T-helper 9 cell (primary cell): ENCODE data around the gene ABCF2.

Experiments
- DNase-seq: peaks from one replicate; pipeline ENCODE4 v3.0.0-alpha.2; 2020

The ABCF2 gene

GRCh38 chr7:151240942-151241754 is 14.1 kb upstream of the ABCF2 start:
- DNase-seq, result no peak

DNA sequence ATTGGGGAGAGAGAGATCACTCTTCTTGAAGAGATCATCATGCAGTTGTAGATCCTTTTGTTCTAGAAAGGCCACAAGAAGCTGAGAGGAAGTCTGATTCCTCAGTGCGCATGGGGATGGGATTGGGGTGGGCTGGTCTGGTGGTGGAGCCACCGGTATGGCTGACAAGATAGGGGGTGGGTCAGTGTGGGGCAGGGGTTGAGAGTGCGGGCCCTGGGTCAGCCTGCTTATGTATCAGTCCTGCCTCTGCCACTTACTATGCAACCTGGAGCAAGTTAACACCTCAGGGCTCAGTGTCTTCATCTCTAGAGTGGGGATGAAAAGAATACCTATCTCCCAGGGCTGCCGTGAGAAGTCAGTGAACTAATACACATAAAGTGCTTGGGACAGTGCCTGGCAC is 13.5 kb upstream of the ABCF2 start:
- no peak for DNase-seq

DNA sequence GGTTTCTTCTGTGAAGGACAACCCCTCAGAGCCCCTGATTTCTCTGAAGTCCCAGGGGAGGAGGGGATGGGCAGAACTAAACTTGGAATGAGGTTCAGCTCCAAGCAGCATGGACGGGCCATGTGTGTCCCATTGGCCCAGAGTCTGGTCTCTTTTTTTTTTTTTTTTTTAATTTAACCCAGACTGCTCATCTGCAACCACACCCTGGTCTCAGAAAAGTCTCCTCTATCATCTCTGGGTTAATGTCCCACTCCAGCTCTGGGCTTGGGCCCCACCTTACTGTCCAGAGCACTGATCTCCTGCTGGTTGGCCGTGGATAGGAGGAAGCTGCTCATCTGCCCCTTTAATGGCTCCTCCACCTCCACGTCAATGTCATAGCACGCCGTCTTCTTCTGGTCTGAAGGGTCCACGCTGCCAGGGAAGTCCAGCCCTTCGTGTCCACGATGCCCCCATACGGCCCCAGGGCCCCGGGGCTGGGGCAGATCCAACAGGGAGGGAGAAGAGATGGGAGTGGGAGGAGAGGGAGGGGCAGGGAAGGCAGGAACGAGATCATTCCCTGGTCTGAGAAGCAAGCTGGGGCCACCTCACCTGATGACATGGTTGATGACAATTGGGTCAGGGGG is 12.9 kb upstream of the ABCF2 start:
- DNase-seq, result no peak

GRCh38 chr7:151238924-151239836 is 12.2 kb upstream of the ABCF2 start:
- DNase-seq, result no peak

DNA sequence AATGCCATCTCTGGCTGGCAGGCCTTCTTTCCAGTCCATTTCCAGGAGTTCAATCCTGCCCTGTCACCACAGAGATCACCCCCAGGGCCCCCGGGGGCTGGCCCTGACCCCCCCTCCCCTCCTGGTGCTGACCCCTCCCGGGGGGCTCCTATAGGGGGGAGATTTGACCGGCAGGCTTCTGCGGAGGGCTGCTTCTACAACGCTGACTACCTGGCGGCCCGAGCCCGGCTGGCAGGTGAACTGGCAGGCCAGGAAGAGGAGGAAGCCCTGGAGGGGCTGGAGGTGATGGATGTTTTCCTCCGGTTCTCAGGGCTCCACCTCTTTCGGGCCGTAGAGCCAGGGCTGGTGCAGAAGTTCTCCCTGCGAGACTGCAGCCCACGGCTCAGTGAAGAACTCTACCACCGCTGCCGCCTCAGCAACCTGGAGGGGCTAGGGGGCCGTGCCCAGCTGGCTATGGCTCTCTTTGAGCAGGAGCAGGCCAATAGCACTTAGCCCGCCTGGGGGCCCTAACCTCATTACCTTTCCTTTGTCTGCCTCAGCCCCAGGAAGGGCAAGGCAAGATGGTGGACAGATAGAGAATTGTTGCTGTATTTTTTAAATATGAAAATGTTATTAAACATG is 11.3 kb upstream of the ABCF2 start:
- DNase-seq, result no peak

DNA sequence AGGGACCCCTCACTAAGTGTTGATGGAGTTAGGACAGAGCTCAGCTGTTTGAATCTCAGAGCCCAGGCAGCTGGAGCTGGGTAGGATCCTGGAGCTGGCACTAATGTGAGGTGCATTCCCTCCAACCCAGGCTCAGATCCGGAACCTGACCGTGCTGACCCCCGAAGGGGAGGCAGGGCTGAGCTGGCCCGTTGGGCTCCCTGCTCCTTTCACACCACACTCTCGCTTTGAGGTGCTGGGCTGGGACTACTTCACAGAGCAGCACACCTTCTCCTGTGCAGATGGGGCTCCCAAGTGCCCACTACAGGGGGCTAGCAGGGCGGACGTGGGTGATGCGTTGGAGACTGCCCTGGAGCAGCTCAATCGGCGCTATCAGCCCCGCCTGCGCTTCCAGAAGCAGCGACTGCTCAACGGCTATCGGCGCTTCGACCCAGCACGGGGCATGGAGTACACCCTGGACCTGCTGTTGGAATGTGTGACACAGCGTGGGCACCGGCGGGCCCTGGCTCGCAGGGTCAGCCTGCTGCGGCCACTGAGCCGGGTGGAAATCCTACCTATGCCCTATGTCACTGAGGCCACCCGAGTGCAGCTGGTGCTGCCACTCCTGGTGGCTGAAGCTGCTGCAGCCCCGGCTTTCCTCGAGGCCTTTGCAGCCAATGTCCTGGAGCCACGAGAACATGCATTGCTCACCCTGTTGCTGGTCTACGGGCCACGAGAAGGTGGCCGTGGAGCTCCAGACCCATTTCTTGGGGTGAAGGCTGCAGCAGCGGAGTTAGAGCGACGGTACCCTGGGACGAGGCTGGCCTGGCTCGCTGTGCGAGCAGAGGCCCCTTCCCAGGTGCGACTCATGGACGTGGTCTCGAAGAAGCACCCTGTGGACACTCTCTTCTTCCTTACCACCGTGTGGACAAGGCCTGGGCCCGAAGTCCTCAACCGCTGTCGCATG is 10.5 kb upstream of the ABCF2 start:
- DNase-seq, result no peak

DNA sequence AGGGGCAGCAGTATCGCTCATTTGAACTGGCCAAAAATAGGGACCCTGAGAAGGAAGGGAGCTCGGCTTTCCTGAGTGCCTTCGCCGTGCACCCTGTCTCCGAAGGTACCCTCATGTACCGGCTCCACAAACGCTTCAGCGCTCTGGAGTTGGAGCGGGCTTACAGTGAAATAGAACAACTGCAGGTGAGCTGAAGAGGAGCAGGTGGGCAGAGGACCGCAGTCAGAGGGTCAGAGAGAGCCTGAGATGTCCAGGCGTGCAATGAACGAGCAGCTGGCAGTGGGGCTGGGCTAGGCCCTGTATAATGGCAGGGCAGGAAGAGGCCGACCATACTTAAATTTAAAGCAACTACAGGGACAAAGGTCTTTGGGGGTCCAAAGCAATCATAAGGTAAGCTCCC is 9.4 kb upstream of the ABCF2 start:
- no peak for DNase-seq

DNA sequence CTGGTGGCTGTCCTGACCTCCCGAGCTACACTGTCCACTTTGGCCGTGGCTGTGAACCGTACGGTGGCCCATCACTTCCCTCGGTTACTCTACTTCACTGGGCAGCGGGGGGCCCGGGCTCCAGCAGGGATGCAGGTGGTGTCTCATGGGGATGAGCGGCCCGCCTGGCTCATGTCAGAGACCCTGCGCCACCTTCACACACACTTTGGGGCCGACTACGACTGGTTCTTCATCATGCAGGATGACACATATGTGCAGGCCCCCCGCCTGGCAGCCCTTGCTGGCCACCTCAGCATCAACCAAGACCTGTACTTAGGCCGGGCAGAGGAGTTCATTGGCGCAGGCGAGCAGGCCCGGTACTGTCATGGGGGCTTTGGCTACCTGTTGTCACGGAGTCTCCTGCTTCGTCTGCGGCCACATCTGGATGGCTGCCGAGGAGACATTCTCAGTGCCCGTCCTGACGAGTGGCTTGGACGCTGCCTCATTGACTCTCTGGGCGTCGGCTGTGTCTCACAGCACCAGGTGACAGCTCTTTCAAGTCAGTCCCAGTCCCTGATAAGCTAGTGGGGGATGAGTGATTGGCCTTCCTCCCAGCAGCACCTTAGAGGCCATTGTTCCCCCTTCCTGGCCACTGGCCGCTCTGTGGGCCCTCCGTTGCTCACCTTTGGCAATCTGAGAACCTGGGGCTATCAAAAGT is 8.2 kb upstream of the ABCF2 start:
- no peak for DNase-seq

- no peak for DNase-seq
Observed at GRCh38 chr7:151233804-151234203, 6.8 kb upstream of the ABCF2 start.

DNA sequence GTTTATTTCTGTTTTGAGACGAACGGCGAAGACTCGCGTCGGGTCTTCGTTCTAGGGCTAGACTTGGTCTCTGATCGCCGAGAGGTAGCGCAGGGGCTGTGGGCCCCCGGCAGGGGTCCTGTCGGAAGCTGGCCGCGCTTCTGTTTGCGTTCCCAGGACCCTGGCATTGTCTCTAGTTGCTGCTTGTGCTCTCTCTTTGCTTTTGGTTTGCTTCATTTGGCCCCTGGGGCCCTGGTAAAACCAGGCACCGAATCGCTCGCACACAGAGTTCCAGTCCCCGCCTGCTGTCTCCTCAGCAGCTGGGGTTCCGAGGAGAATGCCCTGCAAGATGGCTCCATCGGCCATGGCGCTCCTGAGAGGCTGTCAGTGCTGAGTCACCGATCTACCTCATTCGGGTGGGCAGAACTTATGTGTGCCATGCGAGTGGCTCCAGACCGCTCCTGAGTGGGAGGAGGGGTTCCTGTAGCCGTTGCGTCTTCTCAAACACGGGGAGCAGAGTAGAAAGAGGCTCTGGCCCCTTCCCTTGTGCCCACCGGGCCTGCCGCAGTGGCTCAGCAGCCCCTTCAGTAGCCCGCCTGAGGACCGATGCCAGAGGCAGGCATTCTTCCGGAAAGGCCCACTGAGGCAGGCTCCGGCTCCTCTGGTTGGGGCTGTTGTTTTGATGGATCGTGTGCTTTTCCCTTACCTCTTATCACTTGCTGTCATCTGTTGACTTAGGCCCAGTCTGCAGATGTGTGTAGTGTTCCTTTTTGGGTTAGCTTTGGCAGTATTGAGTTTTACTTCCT is 6.1 kb upstream of the ABCF2 start:
- peak; percentile 54 for DNase-seq

DNA sequence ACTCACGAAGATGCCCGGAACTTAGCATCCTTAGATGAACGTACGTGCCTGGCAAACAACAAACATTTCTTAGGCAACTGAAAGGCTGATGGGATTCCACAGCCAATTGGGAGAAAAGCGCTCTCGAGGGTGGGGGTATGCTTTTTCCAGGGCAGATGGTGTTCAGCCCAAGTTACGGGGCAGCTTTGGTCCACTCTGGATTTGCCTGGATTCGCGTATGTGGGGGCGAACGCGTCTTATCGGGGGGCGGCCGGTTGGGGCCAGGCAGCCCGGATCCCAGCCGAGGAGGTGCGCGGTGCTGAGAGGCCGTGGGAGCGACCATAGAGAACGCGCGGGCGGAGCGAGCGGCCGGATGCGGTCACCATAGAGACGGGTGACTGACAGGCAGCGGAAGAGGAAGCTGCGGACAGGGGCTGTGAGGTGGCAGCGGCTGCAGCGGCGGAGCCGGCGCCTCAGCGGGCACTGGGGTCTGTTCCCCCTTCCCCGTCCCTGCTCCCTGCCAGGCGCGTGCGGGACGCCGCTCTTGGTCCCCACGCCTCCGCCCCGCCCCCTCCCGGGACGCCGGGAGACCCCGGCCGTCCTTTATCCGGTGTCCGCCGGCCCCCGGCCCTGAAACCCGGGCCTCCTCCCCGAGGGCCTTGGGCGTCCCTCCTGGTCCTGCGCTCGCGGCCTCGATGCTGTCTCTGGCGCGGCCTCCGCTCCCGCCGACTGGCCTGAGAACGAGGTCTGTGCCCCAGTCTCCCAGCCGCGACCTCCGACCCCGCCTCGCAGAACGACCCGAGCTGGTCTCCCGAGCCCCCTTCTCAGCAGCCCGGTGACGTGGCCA is 5.3 kb upstream of the ABCF2 start, which contains the start of gene CHPF2:
CHPF2 (plus strand) TSS at position 393 of the 826 bp plus-strand sequence. CDS start 1,529 bp downstream, outside the sequence.
- peak; percentile 84 for DNase-seq

DNA sequence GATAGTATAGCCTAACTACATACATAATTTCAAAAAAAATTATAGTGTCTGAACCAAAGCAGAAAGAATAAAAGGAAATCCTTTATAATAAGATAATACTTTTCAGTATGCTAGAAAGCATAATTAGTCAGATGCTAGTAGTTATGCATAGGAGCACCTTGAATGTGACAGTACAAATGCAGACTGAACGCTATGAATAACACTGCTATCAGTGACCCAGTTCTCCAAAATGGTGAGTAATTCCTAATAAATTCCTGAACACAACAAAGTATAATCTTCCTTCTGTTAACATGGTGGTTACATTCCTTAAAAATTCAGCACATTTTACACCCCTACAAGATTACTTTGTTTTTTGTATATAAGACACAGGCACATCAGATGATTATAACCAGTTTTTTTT is 4.1 kb upstream of the ABCF2 start:
- DNase-seq, result no peak

DNA sequence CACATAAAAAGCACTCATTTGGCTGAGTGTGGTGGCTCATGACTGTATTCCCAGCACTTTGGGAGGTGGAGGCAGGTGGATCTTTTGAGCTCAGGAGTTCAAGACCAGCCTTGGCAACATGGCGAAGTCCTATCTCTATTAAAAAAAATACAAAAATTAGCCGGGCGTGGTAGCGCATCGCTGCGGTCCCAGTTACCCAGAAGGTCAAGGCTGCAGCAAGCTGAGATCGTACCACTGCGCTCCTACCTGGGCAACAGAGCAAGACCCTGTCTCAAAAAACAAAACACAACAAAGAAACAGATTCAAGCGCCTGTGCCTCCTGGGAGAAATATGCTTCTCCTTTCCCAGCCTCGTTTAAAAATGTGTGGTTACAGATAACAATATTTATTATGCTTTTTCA is 2.2 kb upstream of the ABCF2 start:
- DNase-seq, result no peak

DNA sequence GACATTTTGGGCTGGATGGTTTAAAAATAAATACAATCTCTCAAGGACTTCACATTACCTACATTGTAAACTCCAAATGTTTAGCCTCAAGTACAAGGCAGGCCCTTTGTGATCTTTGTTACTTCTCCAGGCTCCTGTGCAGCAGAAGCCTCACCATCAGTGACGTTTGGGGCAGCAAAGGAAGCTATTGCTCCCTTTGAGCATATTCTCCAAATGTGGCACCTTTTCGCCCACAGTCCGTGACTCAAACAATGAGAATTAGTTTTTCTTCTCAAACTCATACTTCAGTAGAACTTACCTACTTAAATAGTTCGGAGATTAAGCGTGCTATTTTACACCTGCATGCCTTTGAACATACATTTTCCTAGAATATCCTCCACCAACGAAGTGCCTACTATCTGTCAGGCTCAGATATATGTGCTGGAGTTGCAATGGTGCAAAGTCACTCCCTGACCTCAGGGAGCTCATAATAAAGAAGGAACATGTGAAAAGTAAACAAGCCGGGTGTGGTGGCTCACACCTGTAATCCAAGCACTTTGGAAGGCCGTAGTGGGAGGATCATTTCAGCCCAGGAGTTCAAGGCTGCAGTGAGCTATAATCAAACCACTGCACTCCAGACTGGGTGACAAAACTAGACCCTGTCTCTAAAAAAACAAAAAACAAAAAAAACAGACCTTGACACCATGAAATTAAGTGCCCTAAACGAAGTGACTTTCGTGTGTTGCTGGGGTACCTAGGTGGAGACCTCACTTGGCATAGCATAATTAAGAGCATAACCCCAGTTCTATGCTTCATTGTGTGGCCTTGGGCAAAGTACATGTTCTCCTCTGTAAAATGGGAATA is 1.2 kb upstream of the ABCF2 start:
- no peak for DNase-seq

DNA sequence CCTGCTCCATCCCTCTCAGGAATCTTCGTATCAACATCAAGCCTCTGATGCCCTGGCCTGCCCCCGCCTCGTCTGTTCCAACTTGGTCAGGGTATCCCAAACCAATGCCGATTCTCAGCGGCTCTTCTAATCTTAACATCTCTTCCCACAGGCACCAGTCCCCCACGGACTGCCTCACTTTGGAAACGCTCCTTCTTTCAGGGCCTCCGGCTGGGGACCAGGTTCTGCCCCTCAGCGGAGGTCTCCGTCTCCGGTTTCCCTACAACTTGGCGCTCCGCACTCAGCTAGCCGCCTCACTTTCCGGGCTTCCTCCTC is 488 bp downstream of the ABCF2 start:
- no peak for DNase-seq

DNA sequence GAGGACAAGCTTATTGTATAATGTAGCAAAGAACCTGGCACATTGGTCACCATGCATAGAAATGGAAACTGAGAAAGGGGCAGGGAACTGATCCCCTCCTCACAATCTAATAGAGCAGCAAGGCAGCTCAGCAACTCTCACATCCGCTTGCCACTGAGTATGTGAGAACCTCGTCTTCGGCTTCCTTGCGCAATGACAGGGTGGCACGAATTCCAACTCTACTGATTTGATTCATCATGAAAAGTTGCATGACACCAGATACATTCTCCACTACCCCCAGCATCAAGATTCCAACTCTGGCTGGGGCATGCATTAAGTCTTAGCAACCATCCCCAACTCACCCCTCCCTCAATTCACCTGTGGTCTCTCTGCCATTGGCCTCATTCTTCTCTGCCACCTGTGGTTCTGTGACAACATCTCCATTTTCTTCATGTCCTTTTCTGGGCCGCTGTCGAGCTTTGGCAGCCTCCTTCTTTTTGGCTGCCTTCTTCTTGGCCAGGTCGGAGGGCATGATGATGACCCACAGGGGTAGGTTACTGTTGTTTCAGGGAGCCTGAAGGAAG is 976 bp downstream of the ABCF2 start:
- DNase-seq, result no peak

- no peak for DNase-seq
Observed at GRCh38 chr7:151223728-151224127, 3.3 kb downstream of the ABCF2 start.

GRCh38 chr7:151218170-151218569 is 8.8 kb downstream of the ABCF2 start:
- no peak for DNase-seq
